GM19035 (cell line): ENCODE measurements around the gene COMT.
A peak's percentile ranks its signal among the peaks of the same experiment; 100 is the strongest.

ENCODE experiments used
- ATAC-seq: cut with Tn5 transposase; IDR thresholded peaks from one replicate; pipeline ENCODE4 v1.9.1; 2021; ENCODE audit not compliant: unreplicated experiment

The COMT gene

GRCh38 chr22:19981171-19981960 is 39.8 kb downstream of the COMT start:
- ATAC-seq, result no peak

- ATAC-seq, result no peak
Observed at GRCh38 chr22:19981961-19982920, 40.7 kb downstream of the COMT start.

- no peak for ATAC-seq
Observed at GRCh38 chr22:19982991-19983578, 41.5 kb downstream of the COMT start.

- ATAC-seq, result no peak
Observed at GRCh38 chr22:19983741-19984140, 42.2 kb downstream of the COMT start.

GRCh38 chr22:19984201-19984753 is 42.7 kb downstream of the COMT start:
- ATAC-seq, result no peak

- no peak for ATAC-seq
Observed at GRCh38 chr22:19984851-19985811, 43.6 kb downstream of the COMT start.

- no peak for ATAC-seq
Observed at GRCh38 chr22:19986011-19986409, 44.4 kb downstream of the COMT start.

- ATAC-seq, result peak; percentile 61
Observed at GRCh38 chr22:19986410-19987341, 45.1 kb downstream of the COMT start.

- ATAC-seq, result no peak
Observed at GRCh38 chr22:19987394-19988306, 46.1 kb downstream of the COMT start.

GRCh38 chr22:19988331-19988808 is 46.8 kb downstream of the COMT start:
- no peak for ATAC-seq

- ATAC-seq, result no peak
Observed at GRCh38 chr22:19988965-19989724, 47.6 kb downstream of the COMT start.

GRCh38 chr22:19989725-19990067 is 48.1 kb downstream of the COMT start:
- ATAC-seq, result no peak

- ATAC-seq, result no peak
Observed at GRCh38 chr22:19990188-19990587, 48.6 kb downstream of the COMT start.

GRCh38 chr22:19990609-19991394 is 49.2 kb downstream of the COMT start:
- no peak for ATAC-seq

GRCh38 chr22:19991395-19991644 is 49.7 kb downstream of the COMT start:
- ATAC-seq, result no peak

GRCh38 chr22:19991645-19992451 is 50.3 kb downstream of the COMT start:
- ATAC-seq, result no peak
